NCI-H524 (cell line): ENCODE results near the gene TACC3.

Experiments
- DNase-seq, 2 experiments: peaks; one replicate each; lab custom pipeline; 2025; lab: John Stamatoyannopoulos, UW

Gene TACC3

GRCh38 chr4:1792832-1793495 is 71.6 kb downstream of the TACC3 start, which contains the start of gene FGFR3:
FGFR3 (plus strand) TSS chr4:1793293; CDS start chr4:1793935, 642 bp downstream.
- DNase-seq: peak in 1 of 2 experiments; percentile 40

GRCh38 chr4:1793496-1793840 is 72.1 kb downstream of the TACC3 start:
- peak in 1 of 2 experiments; percentile 21 for DNase-seq

- DNase-seq: peak in 1 of 2 experiments; percentile 23
These were observed 72.9 kb downstream of the TACC3 start for GRCh38 chr4:1793940-1794808.
